NCI-H345 (cell line): ENCODE data around the gene TNFAIP2.
A peak's percentile ranks its signal among the peaks of the same experiment; 100 is the strongest.
"Not testable (repeated sequence)": the region's sequence is repeated elsewhere in the genome, so short reads cannot be mapped to it uniquely, and the experiment has no call there.

Source experiments
- DNase-seq: peaks from one replicate; lab custom pipeline; 2025; lab: John Stamatoyannopoulos, UW

Gene TNFAIP2

GRCh38 chr14:103155826-103156394 lies 32.6 kb downstream of the TNFAIP2 start:
- no peak for DNase-seq

GRCh38 chr14:103156651-103157378 lies 33.6 kb downstream of the TNFAIP2 start:
- DNase-seq: no peak

GRCh38 chr14:103157969-103158368 lies 34.7 kb downstream of the TNFAIP2 start:
- DNase-seq: no peak

- DNase-seq: no peak
Measured at GRCh38 chr14:103158688-103159087, 35.4 kb downstream of the TNFAIP2 start.

GRCh38 chr14:103160321-103161053 lies 37.2 kb downstream of the TNFAIP2 start:
- no peak for DNase-seq

- no peak for DNase-seq
Measured at GRCh38 chr14:103161054-103161397, 37.8 kb downstream of the TNFAIP2 start.

- DNase-seq: no peak
Measured at GRCh38 chr14:103163199-103163598, 39.9 kb downstream of the TNFAIP2 start.

- no peak for DNase-seq
Measured at GRCh38 chr14:103164006-103164405, 40.7 kb downstream of the TNFAIP2 start.

GRCh38 chr14:103164779-103165178 lies 41.5 kb downstream of the TNFAIP2 start:
- DNase-seq: no peak

- no peak for DNase-seq
Measured at GRCh38 chr14:103165323-103165722, 42.1 kb downstream of the TNFAIP2 start.

GRCh38 chr14:103169954-103170353 lies 46.7 kb downstream of the TNFAIP2 start:
- no peak for DNase-seq

- DNase-seq: not testable (repeated sequence)
Measured at GRCh38 chr14:103171206-103171605, 47.9 kb downstream of the TNFAIP2 start.

GRCh38 chr14:103172921-103173320 lies 49.7 kb downstream of the TNFAIP2 start:
- no peak for DNase-seq

- not testable (repeated sequence) for DNase-seq
Measured at GRCh38 chr14:103173887-103174286, 50.6 kb downstream of the TNFAIP2 start.

GRCh38 chr14:103176176-103176575 lies 52.9 kb downstream of the TNFAIP2 start:
- not testable (repeated sequence) for DNase-seq

GRCh38 chr14:103177376-103177775 lies 54.1 kb downstream of the TNFAIP2 start:
- DNase-seq: no peak

GRCh38 chr14:103178521-103178920 lies 55.3 kb downstream of the TNFAIP2 start:
- DNase-seq: no peak

- no peak for DNase-seq
Measured at GRCh38 chr14:103179094-103179493, 55.8 kb downstream of the TNFAIP2 start.

- DNase-seq: no peak
Measured at GRCh38 chr14:103180331-103180730, 57.1 kb downstream of the TNFAIP2 start.

GRCh38 chr14:103184046-103184445 lies 60.8 kb downstream of the TNFAIP2 start:
- no peak for DNase-seq

GRCh38 chr14:103185051-103186029 lies 62.1 kb downstream of the TNFAIP2 start:
- peak; percentile 32 for DNase-seq

GRCh38 chr14:103186241-103186822 lies 63.1 kb downstream of the TNFAIP2 start:
- DNase-seq: no peak
